H1 (cell line): ENCODE data around the gene MEGF11. TPM values are rescaled to one million over a fixed set of nuclear protein-coding genes. Genes with fewer than 3 reads are reported as not detected.

ENCODE experiments used
- CTCF ChIA-PET: fragments of 300-600 bp; sonication (Branson Sonifier 250); formaldehyde crosslinking; loops from one replicate; lab custom pipeline; 2021; ENCODE audit not compliant: partially characterized antibody; lab: Charles Lee
- POLR2A ChIA-PET: fragments of 300-600 bp; sonication (Branson Sonifier 250); formaldehyde crosslinking; loops from one replicate; lab custom pipeline; 2021; ENCODE audit warnings: inconsistent platforms; ENCODE audit not compliant: partially characterized antibody; lab: Charles Lee
- DNase-seq, 2 experiments: peaks; one replicate each; pipeline versions ENCODE4 v3.0.0 to v3.0.0-alpha.2; 2010 to 2022; ENCODE audit warnings: low spot score in 2 of 2, low read depth in 1 of 2, mixed read lengths in 1 of 2
- FAIRE-seq: peaks from 2 replicates; lab custom pipeline; 2011; peaks lifted over from hg19 to GRCh38; lab: Jason Lieb, UNC
- H2AFZ ChIP-seq: 2 replicates; pipeline ENCODE4 v1.8.1; 2012; ENCODE audit warnings: low read length, inconsistent platforms
- H2AK5ac ChIP-seq: 2 replicates; pipeline ENCODE4 v1.6.1; 2013; ENCODE audit warnings: low read depth, low read length
- H2BK120ac ChIP-seq: replicated peaks from 2 replicates; pipeline ENCODE3; 2013; ENCODE audit warnings: low read depth, low read length, inconsistent platforms
- H2BK12ac ChIP-seq: 2 replicates; pipeline ENCODE4 v1.6.1; 2013; ENCODE audit warnings: low read depth, low read length
- H2BK15ac ChIP-seq: 2 replicates; pipeline ENCODE4 v1.6.1; 2013; ENCODE audit warnings: low read length
- H2BK20ac ChIP-seq: 2 replicates; pipeline ENCODE4 v1.6.1; 2013; ENCODE audit warnings: low read length
- H2BK5ac ChIP-seq: 2 replicates; pipeline ENCODE4 v1.6.1; 2013; ENCODE audit warnings: low read depth, low read length
- H3K14ac ChIP-seq: 2 replicates; pipeline ENCODE4 v1.6.1; 2013; ENCODE audit warnings: inconsistent platforms; ENCODE audit not compliant: insufficient read length
- H3K18ac ChIP-seq: 2 replicates; pipeline ENCODE4 v1.6.1; 2013; ENCODE audit warnings: low read length; ENCODE audit errors: extremely low read depth
- H3K23ac ChIP-seq: 2 replicates; pipeline ENCODE4 v1.6.1; 2013; ENCODE audit warnings: inconsistent platforms; ENCODE audit not compliant: insufficient read length
- H3K23me2 ChIP-seq: 2 replicates; pipeline ENCODE4 v1.6.1; 2013; ENCODE audit warnings: low read depth, low read length
- H3K27ac ChIP-seq: 2 replicates; pipeline ENCODE4 v1.6.1; 2011; ENCODE audit warnings: low read depth, low read length, inconsistent platforms
- H3K27me3 ChIP-seq, 4 experiments: replicated peaks in 1 of 4; 1 replicate in 1 of 4; 2 replicates in 3 of 4; pipeline versions ENCODE4 v1.6.1 to v1.8.1; 2011 to 2013; ENCODE audit warnings: low read length in 3 of 4, mild to moderate bottlenecking in 3 of 4, inconsistent platforms in 2 of 4, mixed read lengths in 2 of 4, moderate library complexity in 1 of 4; ENCODE audit not compliant: control insufficient read depth in 3 of 4, insufficient read depth in 3 of 4; ENCODE audit errors: extremely low read depth in 1 of 4
- H3K36me3 ChIP-seq, 4 experiments: 2 replicates each; pipeline versions ENCODE4 v1.6.1 to v1.8.1; 2011 to 2013; ENCODE audit warnings: mild to moderate bottlenecking in 4 of 4, low read length in 3 of 4, moderate library complexity in 2 of 4, control low read depth in 1 of 4, inconsistent platforms in 1 of 4; ENCODE audit not compliant: insufficient read depth in 4 of 4, control insufficient read depth in 2 of 4
- H3K4ac ChIP-seq: replicated peaks from 2 replicates; pipeline ENCODE3; 2013; ENCODE audit warnings: low read length, low read depth, mixed read lengths, inconsistent platforms; ENCODE audit not compliant: insufficient read length
- H3K4me1 ChIP-seq, 4 experiments: replicated peaks in 1 of 4; 1 replicate in 1 of 4; 2 replicates in 3 of 4; pipeline versions ENCODE4 v1.6.1 to v1.8.1; 2011 to 2013; ENCODE audit warnings: low read length in 3 of 4, inconsistent platforms in 2 of 4, mixed read lengths in 1 of 4; ENCODE audit not compliant: insufficient read depth in 4 of 4, control insufficient read depth in 3 of 4
- H3K4me2 ChIP-seq, 2 experiments: 2 replicates each; pipeline versions ENCODE4 v1.6.1 to v1.8.1; 2011 to 2013; ENCODE audit warnings: low read depth in 2 of 2, low read length in 2 of 2, control low read depth in 1 of 2, inconsistent platforms in 1 of 2, mild to moderate bottlenecking in 1 of 2; ENCODE audit not compliant: insufficient read depth in 1 of 2
- H3K4me3 ChIP-seq, 4 experiments: fragments of 200-600, 300-600 bp in 1 of 4; sonication (generic), shearing (Covaris generic), sonication (Bioruptor Twin) in 1 of 4; 2 replicates each; pipeline versions ENCODE4 v1.5.1 to v1.8.1; 2011 to 2016; ENCODE audit warnings: low read length in 4 of 4, low read depth in 3 of 4, control low read depth in 2 of 4, inconsistent platforms in 2 of 4, mild to moderate bottlenecking in 2 of 4, mixed read lengths in 1 of 4, moderate library complexity in 1 of 4; ENCODE audit not compliant: insufficient read depth in 2 of 4; ENCODE audit errors: extremely low read depth in 1 of 4
- H3K56ac ChIP-seq: replicated peaks from 2 replicates; pipeline ENCODE3; 2013; ENCODE audit warnings: low read depth, mild to moderate bottlenecking, mixed read lengths, low read length, inconsistent platforms; ENCODE audit not compliant: insufficient read length
- H3K79me1 ChIP-seq: 2 replicates; pipeline ENCODE4 v1.6.1; 2013; ENCODE audit warnings: low read depth, low read length, control low read depth
- H3K79me2 ChIP-seq, 2 experiments: 2 replicates each; pipeline versions ENCODE4 v1.6.1 to v1.8.1; 2012 to 2013; ENCODE audit warnings: low read length in 2 of 2, mild to moderate bottlenecking in 2 of 2, inconsistent platforms in 1 of 2; ENCODE audit not compliant: insufficient read depth in 2 of 2, control insufficient read depth in 1 of 2
- H3K9ac ChIP-seq, 4 experiments: replicated peaks in 1 of 4; 1 replicate in 1 of 4; 2 replicates in 3 of 4; pipeline versions ENCODE4 v1.6.1 to v1.8.1; 2011 to 2013; ENCODE audit warnings: low read depth in 3 of 4, low read length in 3 of 4, control low read depth in 2 of 4, mild to moderate bottlenecking in 2 of 4, moderate library complexity in 2 of 4, inconsistent platforms in 1 of 4; ENCODE audit errors: extremely low read depth in 1 of 4
- H3K9me3 ChIP-seq, 2 experiments: 2 replicates each; pipeline versions ENCODE4 v1.6.1 to v1.8.1; 2012 to 2013; ENCODE audit warnings: mild to moderate bottlenecking in 2 of 2, moderate library complexity in 2 of 2, control low read depth in 1 of 2, inconsistent platforms in 1 of 2, low read depth in 1 of 2, low read length in 1 of 2, mixed read lengths in 1 of 2; ENCODE audit not compliant: insufficient read depth in 2 of 2
- H4K20me1 ChIP-seq, 2 experiments: replicated peaks in 1 of 2; 2 replicates each; pipeline versions ENCODE3 to v1.8.1; 2011 to 2013; ENCODE audit warnings: inconsistent platforms in 2 of 2, low read length in 2 of 2, mild to moderate bottlenecking in 1 of 2; ENCODE audit not compliant: insufficient read depth in 2 of 2, control insufficient read depth in 1 of 2
- H4K5ac ChIP-seq: 2 replicates; pipeline ENCODE4 v1.6.1; 2013; ENCODE audit warnings: low read length, low read depth, mixed read lengths, inconsistent platforms; ENCODE audit not compliant: insufficient read length
- H4K8ac ChIP-seq: 2 replicates; pipeline ENCODE4 v1.8.0; 2013; ENCODE audit warnings: mild to moderate bottlenecking, moderate library complexity, low read length, inconsistent platforms; ENCODE audit not compliant: insufficient read depth; ENCODE audit errors: extremely low read depth
- H4K91ac ChIP-seq: replicated peaks from 2 replicates; pipeline ENCODE3; 2013; ENCODE audit warnings: low read length, mixed read lengths, inconsistent platforms; ENCODE audit not compliant: insufficient read length
- GTF2F1 ChIP-seq: IDR thresholded peaks from 2 replicates; pipeline ENCODE4 v1.6.1; 2012; ENCODE audit warnings: low read depth, low read length, improper control_type of control experiment, borderline replicate concordance
- RBBP5 ChIP-seq: IDR thresholded peaks from 2 replicates; pipeline ENCODE4 v1.7.1; 2012; ENCODE audit warnings: low read depth, mild to moderate bottlenecking, inconsistent platforms, low read length, moderate library complexity, borderline replicate concordance
- YY1 ChIP-seq: IDR thresholded peaks from 2 replicates; pipeline ENCODE4 v1.6.1; 2011; ENCODE audit warnings: low read depth, mild to moderate bottlenecking, low read length
- whole genome bisulfite sequencing, 2 experiments: shearing (Covaris generic) in 1 of 2; methylation state at CpG; one replicate each; pipeline versions ENCODE4 v1.1.6 to v1.1.7; 2013 to 2015; ENCODE audit warnings: low lambda C conversion rate in 2 of 2, mixed read lengths in 2 of 2, inconsistent platforms in 1 of 2, low coverage in 1 of 2, missing lambda C conversion rate in 1 of 2; ENCODE audit not compliant: insufficient replicate concordance in 2 of 2, insufficient coverage in 1 of 2, insufficient read length in 1 of 2; ENCODE audit errors: extremely low coverage in 1 of 2, missing lambda C conversion rate in 1 of 2; 5-methylcytosine and 5-hydroxymethylcytosine counted together
- polyA plus RNA-seq, 7 experiments: library from polyadenylated mRNA; depleted of rRNA in 3 of 7; stranded (reverse) in 5 of 7; unstranded in 2 of 7; fragments of >200 nt in 5 of 7; fragments of 200-250 nt in 2 of 7; gene quantifications; 1 replicate in 5 of 7; 2 replicates in 1 of 7; 4 replicates in 1 of 7; pipeline versions ENCODE4 v1.2.1 to v1.2.3, GENCODE V29; 2011 to 2013; ENCODE audit warnings: missing spikeins in 2 of 7, mixed read lengths in 2 of 7
- total RNA-seq: library from RNA; stranded (reverse); fragmentation: NEBNext Ultra II Directional; extraction: Animal tissue kit (Norgen Biotek cat#: 25700); gene quantifications from 2 replicates; pipeline ENCODE4 v1.2.1, GENCODE V29; 2021

MEGF11 gene
- total and polyA plus RNA-seq, 2 of the 8 experiments (the other 6 are each of a cell fraction or from before 2014, with no cell fraction given) = 4.4 to 4.8 TPM

DNA sequence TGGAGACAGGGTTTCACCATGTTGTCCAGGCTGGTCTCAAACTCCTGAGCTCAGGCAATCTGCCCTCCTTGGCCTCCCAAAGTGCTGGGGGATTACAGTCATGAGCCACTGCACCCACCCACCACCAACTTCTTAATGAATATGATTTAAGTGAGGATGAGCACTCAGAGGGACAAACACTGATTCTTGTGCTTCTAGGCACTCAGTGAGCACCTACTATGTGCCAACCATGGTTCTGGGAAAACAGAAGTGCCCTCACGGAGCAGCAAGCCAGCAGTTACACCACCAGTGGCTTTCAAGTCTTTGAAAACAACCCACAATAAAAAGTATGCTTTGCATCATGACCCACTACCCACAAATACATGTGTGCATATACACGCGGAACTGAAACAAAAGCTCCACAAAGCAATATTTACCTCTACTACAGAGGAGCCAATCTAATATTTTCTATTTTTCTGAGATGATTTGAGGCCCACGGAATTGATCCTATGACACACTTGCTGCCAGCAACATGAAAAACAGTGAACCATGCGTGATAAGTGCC, 91.9 kb downstream of the MEGF11 start:
- Histone ChIP-seq H4K20me1 (no peaks in the 10 kb centered on the region), H3K27me3 (no peaks in the 10 kb centered on the region), H3K56ac (no peak overlapping the region), H3K14ac (no peak overlapping the region), H2BK20ac (no peak overlapping the region), H3K79me2 (no peaks in the 10 kb centered on the region), H2BK5ac (no peak overlapping the region), H2BK15ac (no peak overlapping the region), H4K91ac (no peak overlapping the region), H3K27ac (no peak overlapping the region), H2AFZ (no peak overlapping the region), H2AK5ac (no peak overlapping the region), H3K36me3 (no peaks in the 10 kb centered on the region), H3K23me2 (no peaks in the 10 kb centered on the region), H3K4ac (no peak overlapping the region), H4K5ac (no peak overlapping the region), H2BK12ac (no peak overlapping the region), H3K4me3 (no peak overlapping the region), H3K18ac (no peak overlapping the region), H3K79me1 (no peaks in the 10 kb centered on the region), H3K9me3 (no peaks in the 10 kb centered on the region), H4K8ac (no peak overlapping the region), H3K9ac (no peak overlapping the region), H3K4me2 (no peak overlapping the region), H3K23ac (no peak overlapping the region), H3K4me1 (no peaks in the 10 kb centered on the region)
- WGBS, 2 experiments = 82% methylated on average over 5 of the region's 5 CpGs; no CpG with 5 or more reads in 1 of the 2 experiments
- ChIA-PET POLR2A (no interaction called here), CTCF (interaction anchor here (1.0 to 1.3 kb wide), 3 partner anchors 22 to 163 kb away, joined by 3 read pairs; no protein-coding TSS in a partner anchor)
- no peak for FAIRE-seq
- TF ChIP-seq RBBP5 = no peak
- TF ChIP-seq YY1 = no peak
- no peak for TF ChIP-seq GTF2F1
- TF ChIP-seq, all 59 proteins: peak for 0
- no peak for DNase-seq
- H2BK120ac ChIP-seq = no peak overlapping the region
